ENCODE results near the gene CCDC112. TPM values are rescaled to one million over a fixed set of nuclear protein-coding genes. Genes with fewer than 3 reads are reported as not detected.

The CCDC112 gene
- total and polyA plus RNA-seq, 2 of the 13 experiments (the other 11 are each of a cell fraction or from before 2014, with no cell fraction given), result 1.1 to 2.8 TPM

- TF ChIP-seq YEATS4 (CRISPR knock-in tag; IDR thresholded peaks at IDR 0.05; ENCODE audit: borderline replicate concordance), result no peak
- no peak for TF ChIP-seq ZIK1 (CRISPR knock-in tag; IDR thresholded peaks at IDR 0.05; ENCODE audit: borderline replicate concordance, low read depth)
- no peak for TF ChIP-seq CBX5 (CRISPR knock-in tag; IDR thresholded peaks at IDR 0.05; ENCODE audit: borderline replicate concordance)
- no peak for TF ChIP-seq JUN (CRISPR knock-in tag; IDR thresholded peaks at IDR 0.05)
- no peak for TF ChIP-seq AHR (CRISPR knock-in tag; IDR thresholded peaks at IDR 0.05)
- no peak for TF ChIP-seq ZFAT (CRISPR knock-in tag; conservative IDR thresholded peaks at IDR 0.05)
- TF ChIP-seq ZNF703 (CRISPR knock-in tag; IDR thresholded peaks at IDR 0.05; ENCODE audit: borderline replicate concordance), result no peak
- no peak for TF ChIP-seq ZNF446 (CRISPR knock-in tag; IDR thresholded peaks at IDR 0.05)
- no peak for TF ChIP-seq PRDM4 (CRISPR knock-in tag; IDR thresholded peaks at IDR 0.05; ENCODE audit: borderline replicate concordance)
- no peak for TF ChIP-seq ZBTB38 (CRISPR knock-in tag; IDR thresholded peaks at IDR 0.05)
Measured at GRCh38 chr5:115317320-115317719, 20.9 kb upstream of the CCDC112 start (continued).

- in situ Hi-C loops (cut with HindIII; ENCODE audit: extremely low pct_ligation_motif_present, low pct_unique_long_range_greater_than_20kb), result loop anchor here (5.0 to 25.0 kb wide), 2 partner anchors 274 to 749 kb away; no protein-coding TSS in a partner anchor
- Histone ChIP-seq H3K9ac (ENCODE audit: insufficient read depth, low read depth, low read length) (no peak overlapping the region), H3K36me3 (replicated peaks in 1 of 2; ENCODE audit: control insufficient read depth in 1 of 2, insufficient read depth in 2 of 2, low read length in 2 of 2) (no peaks in the 10 kb centered on the region), H3K4me1 (ENCODE audit: insufficient read depth, low read length) (no peaks in the 10 kb centered on the region), H3K9me3 (ENCODE audit: low read length) (no peaks in the 10 kb centered on the region), H3K79me2 (ENCODE audit: insufficient read depth, low read length) (no peaks in the 10 kb centered on the region), H3K27me3 (ENCODE audit: control insufficient read depth in 1 of 2, insufficient read depth in 2 of 2, low read length in 2 of 2) (no peaks in the 10 kb centered on the region), H3K4me2 (ENCODE audit: low read depth, low read length) (no peak overlapping the region), H2AFZ (ENCODE audit: low read length) (no peak overlapping the region), H4K20me1 (ENCODE audit: insufficient read depth, low read length) (no peaks in the 10 kb centered on the region), H3K4me3 (replicated peaks in 1 of 3; ENCODE audit: insufficient read depth in 1 of 3, low read depth in 2 of 3, low read length in 3 of 3) (no peak overlapping the region), H3K27ac (ENCODE audit: extremely low read length, insufficient read depth, low read length) (no peak overlapping the region)
- no peak for DNase-seq (ENCODE audit: low spot score)
- intact Hi-C loops (cut with micrococcal nuclease; ENCODE audit: unreplicated experiment), result no loop called here
- no TSS peak for BruUV-seq (replicated peaks)
- WGBS (ENCODE audit: low lambda C conversion rate), result 11% methylated on average over 3 of the region's 3 CpGs
- no peak for FAIRE-seq
- no peak for ATAC-seq
- ChIA-PET CTCF (ENCODE audit: low intra/inter-chr PET ratio, low total read pairs) (no interaction called here), POLR2A (no interaction called here)
- TF ChIP-seq ZNF282 (IDR thresholded peaks at IDR 0.05; ENCODE audit: partially characterized antibody), result no peak
- no peak for TF ChIP-seq ZNF749 (CRISPR knock-in tag; IDR thresholded peaks at IDR 0.05; ENCODE audit: borderline replicate concordance)
- no peak for TF ChIP-seq THAP9 (CRISPR knock-in tag; IDR thresholded peaks at IDR 0.05; ENCODE audit: borderline replicate concordance)
- TF ChIP-seq HBP1 (CRISPR knock-in tag; IDR thresholded peaks at IDR 0.05; ENCODE audit: low read depth), result no peak
- no peak for TF ChIP-seq TRIM22 (IDR thresholded peaks at IDR 0.05)
- TF ChIP-seq CAMTA2 (CRISPR knock-in tag; IDR thresholded peaks at IDR 0.05; ENCODE audit: borderline replicate concordance), result no peak
Measured at GRCh38 chr5:115313632-115314031, 17.2 kb upstream of the CCDC112 start.
